Measurements from ENCODE around the gene MKS1.

MKS1 gene

DNA sequence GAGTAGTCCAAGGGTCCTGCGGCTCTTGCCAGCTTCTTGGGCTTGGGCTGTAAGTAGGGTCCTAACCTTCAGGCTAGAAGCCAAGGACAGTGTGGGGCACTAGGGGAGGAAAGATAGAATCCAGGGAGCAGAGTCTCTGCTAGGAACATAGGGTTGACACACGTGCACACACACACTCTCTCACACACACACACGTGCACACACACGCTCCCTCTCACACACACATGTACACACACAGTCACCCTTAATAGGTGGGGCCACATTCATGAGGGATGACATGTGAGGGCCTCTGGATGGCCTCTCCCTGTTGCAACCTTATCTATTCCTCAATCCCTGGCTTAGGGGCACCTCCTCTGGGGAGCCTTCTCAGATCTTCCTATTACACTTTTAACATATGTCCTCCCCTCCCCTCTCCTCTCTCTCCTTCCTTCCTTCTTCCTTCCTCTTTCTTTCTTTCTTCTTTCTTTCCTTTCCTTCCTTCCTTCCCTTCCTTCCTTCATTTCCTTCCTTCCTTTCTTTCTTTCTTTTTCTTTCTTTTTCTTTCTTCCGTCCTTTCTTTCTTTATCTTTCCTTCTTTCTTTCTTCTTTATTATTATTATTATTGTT, 23.4 kb downstream of the MKS1 start:
- no peak for DNase-seq

DNA sequence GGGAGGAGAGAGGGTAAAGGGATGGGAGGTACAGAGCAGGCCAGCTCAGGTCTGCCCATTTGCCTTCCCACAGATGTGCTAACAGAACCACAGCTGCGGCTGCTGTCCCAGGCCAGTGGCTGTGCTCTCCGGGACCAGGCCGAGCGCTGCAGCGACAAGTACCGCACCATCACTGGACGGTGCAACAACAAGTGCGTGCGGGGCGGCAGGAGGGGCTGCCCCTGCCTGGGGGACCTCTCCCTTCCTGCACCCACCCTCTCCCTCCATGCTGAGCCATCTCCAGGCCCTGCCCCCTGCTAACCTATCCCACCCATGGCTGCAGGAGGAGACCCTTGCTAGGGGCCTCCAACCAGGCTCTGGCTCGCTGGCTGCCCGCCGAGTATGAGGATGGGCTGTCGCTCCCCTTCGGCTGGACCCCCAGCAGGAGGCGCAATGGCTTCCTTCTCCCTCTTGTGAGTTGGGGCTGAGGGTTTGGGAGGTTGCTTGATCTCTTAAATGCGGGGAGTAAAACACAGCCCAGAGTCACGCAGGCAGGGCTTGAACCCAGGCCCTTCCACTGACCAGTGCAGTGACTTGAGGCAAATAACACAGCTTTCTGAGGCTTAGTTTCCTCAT, 25.3 kb downstream of the MKS1 start:
- DNase-seq, result no peak

DNA sequence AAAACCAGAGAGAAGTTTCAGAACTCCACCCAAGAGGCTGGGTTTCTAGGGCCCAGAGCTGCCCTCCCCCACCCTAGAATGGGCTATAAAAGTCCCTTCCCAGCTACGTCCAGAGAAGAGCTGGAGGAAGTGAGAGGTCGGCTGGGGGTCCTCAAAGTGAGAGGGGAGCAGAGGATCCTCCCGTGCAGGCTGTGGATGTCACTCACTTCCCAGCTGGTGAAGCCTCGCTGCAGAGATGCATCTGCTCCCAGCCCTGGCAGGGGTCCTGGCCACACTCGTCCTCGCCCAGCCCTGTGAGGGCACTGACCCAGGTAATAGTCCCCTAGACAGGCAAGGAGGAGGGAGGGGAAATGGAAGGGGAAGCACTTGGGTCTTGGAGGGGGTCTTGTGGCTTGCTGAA, 26.4 kb downstream of the MKS1 start, which contains the start of gene EPX:
TSS of gene EPX (plus strand) at position 115 of the 400 bp plus-strand sequence. CDS start at position 236, 121 bp downstream.
- no peak for DNase-seq

DNA sequence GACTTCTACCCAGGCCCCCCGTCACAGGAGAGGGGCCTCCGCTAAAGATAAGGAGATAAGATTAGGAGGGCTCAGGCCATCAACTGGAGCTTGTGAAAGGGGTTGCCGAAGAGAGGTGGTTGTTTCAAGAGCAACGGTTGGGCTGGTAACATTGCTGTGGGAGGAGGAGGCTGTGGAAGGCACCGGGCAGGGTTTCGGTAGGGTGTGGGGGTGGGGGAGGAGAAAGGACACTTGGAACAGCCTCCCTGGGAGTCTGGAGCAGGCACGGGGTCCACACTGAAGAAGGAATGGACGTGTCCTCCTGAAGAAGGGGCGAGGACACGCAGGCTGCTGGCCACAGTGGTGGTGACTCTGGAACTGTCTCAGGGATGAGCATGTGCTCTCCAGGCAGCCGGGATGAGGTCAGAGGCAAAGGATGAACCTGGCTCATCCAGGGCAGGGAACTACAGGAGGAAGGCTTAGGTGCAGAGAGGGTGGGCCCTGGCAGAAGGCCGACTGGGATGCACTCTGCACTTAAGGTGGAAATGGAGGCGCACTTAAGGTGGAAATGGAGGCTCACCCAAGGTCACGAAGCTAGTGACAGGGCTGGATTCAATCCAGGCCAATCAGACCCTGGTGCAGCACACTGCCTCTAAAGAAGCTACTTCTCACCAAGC, 27.7 kb downstream of the MKS1 start:
- DNase-seq, result no peak

DNA sequence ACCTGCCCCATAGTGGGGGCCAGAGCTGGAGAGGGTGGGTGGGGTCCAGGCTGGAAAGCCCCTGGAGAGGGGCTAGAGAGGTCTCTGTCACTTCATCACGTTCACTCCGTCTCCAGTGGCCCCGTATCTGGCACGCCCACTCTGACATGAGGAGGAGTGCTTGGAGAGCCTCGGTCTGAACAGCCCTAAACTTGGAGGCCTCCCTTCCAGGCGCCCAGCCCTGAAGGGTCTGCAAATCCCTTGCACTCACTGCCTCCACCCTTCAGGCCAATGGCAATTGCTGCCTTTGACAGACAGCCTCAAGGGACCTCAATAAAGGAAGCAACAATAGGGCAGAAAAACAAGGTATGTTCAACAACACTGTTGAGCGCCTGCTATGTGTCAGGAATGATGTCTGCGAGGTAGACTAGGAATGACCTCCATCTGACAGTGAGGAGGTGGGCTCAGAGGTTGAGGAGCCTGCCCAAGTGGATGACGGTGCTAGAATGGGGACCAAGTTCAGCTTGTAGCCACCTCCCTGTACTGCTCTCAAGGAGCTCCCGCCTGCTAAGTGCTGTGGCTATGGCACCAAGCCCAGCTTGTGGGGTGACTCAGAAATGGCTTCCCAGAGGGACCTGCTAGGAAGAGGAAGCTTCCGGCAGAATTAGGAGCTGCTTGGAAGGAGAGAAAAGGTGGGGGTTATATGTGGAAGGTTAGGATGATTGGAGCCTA, 29.5 kb downstream of the MKS1 start:
- DNase-seq, result peak; percentile 22

DNA sequence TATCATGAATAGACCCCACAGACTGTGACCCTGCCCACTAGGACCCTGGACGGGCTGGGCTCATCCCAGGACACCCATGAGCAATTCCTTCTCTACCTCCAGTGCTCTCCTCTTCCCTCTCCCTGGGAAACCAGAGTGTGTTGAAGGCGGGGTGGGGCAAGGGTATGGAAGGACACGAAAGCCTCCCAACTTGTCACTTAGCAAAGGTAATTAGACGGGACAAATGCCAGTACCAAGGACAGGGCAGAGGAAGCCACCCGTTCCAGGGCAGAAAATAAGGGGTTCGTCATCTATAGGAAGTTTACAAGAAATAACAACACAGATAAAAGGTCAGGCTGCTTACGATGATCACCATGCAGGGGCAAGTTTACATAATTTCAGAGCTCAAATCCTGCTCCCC, 31.4 kb downstream of the MKS1 start:
- DNase-seq, result no peak

DNA sequence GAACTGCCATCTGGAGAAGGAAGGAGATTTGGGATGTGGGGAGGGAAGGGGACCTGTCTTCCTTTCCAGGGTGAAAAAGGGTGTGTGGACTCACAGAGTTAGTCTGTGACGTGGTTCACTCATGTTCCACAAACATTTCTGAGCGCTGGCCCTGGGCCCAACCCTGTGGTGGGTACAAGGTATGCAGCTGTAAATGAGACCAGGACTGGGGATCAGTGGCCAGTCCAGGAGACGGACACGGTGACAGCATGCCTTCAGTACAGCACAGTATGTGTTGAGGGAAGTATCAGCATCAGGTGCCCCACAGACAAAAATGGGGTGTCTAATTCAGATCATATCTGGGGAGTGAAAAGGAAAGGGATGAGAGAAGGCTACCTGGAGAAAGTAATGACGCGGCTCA, 32.0 kb downstream of the MKS1 start:
- DNase-seq, result no peak

DNA sequence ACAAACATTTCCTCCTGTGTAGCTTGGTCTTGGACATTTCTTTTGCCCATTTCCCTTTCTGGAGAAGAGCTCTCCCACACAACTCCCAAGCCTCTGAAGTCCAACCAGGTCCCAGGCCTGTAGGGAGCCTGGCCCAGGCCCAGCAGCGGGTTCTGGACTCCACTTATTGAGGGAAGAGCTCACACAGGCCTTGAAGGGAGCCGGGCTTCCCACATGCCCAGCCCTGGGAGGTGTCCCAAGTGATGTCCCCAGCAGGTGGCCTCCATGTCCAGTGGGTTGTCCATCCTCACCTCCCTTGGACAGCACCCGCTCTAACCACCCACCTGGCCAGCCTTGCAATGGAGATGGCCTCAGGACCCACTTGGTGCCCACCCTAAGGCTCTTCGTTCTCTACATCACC, 32.5 kb downstream of the MKS1 start:
- DNase-seq, result no peak

DNA sequence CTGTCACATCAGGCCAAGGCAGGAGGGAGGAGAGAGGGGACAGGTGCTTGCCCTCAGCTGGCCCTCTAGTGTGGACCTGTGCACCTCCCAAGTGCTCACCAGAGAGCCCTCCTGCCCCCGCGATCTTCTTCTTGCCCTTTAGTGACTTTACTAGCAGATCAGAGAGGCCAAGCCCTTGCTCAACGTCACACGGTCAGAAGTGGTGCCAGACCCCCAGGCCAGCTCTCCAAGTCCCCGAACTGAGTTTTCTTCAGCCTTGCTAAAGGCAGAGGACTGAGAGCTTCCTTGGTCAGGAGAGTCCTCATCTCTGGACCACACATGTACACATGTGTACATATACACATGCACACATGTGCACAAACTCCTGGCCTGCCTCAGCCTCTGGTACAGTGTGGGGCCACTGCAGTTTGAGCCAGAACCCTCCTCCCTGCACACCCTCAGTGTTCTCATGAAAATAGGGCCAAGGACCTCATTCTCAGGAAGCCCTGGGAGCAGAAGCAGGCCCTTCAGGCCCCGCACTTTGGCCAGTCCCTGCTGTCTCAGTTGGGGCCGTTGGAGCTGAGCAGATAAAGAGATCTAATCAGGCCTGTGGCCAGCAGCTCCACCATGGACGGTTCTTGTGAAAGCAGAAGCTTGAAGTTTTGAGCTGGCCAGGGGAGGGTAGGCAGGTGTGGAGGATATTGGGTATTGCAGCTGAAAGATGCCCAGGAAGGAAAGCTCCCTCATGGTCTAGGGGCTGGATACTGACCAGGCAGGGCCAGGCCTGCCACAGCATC, 33.9 kb downstream of the MKS1 start:
- no peak for DNase-seq

DNA sequence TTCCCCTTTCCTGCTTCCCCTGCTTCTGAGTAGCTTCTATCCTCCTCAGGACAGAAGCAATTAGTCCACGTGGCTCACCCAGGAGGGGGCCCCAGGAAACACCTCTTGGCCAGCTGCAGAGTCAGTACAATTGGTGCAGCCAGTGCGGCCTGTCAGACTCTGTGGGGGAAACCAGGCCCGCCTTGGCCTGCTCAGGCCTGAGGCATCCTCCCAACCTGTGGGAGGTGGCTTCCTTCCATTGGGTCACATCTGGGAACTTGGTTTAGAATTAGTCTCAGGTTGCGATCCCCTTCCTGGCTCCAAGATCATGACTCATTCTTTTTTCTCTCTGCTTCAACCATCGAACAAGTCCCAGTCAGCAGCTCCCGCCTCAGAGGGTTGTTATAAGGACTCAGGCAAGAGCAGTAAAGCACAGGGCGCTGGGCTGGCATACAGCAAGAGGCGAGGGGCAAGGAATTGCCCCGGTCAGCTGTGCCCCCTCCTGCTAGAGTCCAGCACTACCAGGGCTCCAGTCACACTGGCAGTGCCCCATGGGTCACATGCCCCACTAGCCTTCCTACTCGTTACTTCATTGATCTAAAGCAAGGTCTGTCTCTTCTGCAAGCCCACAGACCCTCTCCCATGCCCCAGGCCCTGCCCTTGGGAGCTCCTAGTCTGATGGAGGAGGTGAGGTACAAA, 34.6 kb downstream of the MKS1 start:
- peak; percentile 10 for DNase-seq

DNA sequence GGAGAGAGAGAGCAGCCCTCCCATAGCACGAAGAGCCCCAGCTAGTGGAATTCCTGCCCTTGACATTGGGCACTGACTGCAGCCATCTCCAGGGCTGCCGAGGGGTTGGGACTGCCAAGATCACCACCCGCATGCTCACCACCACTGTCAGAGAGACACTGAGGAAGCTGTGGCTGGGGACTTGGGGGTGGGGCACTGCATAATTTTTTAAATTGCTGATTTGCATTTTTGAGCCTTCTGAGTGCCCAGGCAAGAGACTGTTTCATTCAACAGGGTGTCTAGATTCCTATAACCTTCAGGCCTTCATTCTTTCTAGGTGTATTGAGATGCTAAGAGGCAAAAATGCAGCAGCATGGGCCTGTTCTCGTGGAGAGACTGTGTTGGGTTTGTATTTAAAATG, 35.5 kb downstream of the MKS1 start:
- no peak for DNase-seq

DNA sequence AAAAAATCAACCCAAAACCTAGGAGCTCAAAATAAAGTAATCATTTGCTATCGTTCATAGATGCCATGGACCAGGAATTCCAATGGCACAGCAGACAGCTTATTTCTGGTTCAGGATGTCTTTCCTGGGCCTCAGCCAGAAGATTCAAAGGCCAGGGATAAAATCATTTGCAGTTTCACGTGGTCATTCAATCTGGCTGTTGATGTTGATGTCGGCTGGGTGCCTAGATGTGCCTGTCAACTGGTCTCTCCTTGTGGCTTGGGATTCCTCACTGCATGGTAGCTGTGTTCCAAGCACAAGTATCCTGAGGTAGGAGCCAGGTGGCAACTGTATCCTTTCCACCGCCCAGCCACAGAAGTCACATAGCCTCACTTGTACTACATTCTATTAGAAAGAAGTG, 37.3 kb downstream of the MKS1 start:
- no peak for DNase-seq

DNA sequence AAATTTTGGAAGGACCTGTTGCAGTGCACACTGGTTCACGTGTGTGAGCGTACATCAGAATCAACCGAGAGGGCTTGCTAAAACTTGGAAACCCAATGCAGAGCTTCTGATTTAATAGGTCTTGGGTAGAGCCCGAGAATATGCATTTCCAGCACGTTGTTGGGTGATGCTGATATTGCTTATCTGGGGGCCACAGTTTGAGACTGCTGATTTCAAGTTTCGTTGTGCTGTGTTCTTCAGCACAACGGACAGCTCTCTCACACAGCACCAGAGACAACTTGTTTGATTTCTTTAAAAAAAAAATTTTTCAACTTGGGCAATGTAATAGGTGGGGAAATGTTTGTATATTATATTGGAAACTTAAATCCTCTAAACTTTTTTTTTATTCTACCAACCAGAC, 42.9 kb downstream of the MKS1 start:
- no peak for DNase-seq

DNA sequence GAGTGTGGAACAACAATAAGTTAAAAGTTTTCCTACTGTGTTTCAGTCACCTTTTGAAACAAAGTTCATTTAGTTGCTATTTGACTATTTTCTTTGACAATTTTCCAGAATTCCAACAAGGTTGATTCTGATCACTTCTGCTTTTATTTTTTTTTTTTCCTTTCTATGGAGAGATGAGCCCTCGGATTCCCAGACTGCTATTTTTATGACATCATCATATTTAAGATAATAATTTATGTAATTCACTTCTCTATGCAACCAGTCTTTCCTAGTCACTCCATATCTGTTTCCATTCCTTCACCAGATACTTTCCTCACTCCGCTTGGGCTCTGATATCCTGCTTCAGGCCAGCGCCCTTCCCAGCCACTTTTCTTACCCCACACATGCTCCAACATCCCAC, 44.2 kb downstream of the MKS1 start:
- DNase-seq, result no peak

DNA sequence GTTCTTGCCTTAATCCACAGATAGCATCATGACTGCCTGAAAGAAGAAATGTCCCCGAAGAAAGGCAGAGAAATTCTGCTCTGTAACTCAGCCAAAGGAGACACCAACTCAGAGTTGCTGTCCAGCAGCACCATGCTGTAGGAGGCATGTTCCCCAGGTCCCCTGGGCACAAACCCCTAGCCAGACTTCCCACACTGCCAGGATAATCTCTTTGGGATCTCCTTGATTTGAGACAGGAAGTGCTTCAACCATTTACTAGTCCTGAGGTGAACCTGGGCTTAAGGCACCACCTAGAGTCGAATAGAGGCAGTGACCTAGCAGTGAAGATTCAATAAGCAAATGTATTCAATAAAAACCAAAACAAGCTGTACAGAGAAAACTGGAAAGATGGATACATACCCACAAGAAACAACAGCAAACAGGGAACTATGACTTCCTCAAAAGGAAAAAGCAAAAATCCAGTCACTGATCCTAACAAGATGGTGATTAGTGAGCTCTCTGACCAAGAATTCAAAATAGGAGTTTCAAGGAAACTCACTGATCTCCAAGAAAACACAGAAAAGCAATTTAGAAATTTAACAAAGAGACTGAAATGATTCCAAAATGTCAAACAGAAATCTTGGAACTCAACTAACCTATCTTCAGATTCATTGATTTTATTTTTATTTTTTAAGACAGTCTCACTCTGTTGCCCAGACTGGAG, 46.5 kb downstream of the MKS1 start:
- DNase-seq, result peak; percentile 81

DNA sequence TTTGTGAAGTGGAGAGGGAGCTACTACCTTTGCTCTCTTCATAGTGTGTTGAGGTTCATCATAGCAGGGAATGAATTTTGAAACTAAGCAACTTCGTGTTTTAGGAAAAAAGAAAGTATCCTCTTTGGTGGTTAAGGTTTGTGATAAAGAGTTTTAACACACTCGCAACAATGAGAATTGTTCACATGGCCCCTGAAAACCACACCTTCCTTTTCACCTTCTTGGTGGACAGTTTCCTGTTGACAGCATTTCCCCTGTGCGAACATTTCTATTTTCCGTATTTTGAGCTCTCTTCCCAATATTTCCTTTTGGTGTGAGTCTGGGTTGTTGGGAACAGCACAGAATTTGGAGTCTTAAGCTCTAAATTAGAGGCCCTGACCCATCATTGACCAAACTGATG, 48.4 kb downstream of the MKS1 start:
- DNase-seq, result no peak

DNA sequence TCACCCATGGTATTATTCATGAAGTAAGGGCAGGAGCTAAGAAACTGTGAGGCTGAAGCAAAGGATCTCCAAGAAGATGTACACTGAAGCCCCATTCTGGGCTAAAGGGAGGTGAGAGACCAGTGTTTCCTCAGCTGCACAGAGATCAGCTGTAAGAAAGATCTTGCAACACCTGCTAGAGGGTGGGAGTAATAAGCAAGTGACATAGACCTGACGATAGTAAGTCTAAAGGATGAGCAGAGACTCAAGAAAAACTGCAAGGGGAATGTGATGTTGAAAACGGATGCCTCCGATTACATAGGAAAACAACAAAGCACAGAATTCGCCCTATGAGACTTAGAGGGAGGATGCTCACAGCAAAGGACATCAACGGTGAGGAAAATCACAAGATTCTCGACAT, 52.4 kb downstream of the MKS1 start, which contains the start of gene OR4D2:
TSS of gene OR4D2 (plus strand) at position 301 of the 400 bp plus-strand sequence. CDS start 2,674 bp downstream, outside the sequence.
- DNase-seq, result no peak

DNA sequence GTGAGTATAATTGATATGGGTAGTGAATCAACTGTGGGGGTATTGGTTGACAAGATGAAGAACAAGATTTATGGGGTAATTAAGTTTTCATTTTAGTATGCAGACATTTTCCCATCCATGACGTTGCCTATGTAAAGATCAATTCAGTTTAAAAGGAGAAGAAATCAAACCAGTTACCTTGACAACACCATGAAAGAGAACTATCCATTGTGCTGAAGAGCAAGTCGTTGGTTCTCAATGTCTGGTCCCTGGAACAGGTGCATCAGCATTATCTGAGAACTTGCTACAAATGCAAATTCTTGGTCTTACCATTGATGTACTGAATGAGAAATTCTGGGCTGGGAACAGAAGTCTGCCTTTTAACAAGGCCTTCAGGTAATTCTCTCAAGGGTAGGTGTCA, 53.1 kb downstream of the MKS1 start:
- no peak for DNase-seq

DNA sequence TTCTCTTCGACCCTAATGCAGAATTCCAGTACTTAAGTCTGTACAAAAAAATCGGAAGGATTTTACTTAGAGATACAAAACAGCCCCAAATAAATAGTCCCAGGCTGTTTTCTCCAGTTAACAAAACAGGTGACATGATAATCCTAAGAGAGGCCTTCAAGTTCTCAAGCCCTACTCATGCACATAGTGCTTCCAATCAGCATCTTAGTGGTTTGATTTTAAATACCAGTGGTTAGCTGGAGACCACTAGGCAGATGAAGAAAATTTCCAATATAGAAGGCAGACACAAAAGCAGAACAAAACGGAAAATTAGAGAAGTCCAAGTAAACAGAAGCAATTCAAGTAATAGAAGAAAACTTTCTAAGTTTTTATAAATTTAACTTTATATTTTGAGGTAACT, 57.5 kb downstream of the MKS1 start:
- no peak for DNase-seq

DNA sequence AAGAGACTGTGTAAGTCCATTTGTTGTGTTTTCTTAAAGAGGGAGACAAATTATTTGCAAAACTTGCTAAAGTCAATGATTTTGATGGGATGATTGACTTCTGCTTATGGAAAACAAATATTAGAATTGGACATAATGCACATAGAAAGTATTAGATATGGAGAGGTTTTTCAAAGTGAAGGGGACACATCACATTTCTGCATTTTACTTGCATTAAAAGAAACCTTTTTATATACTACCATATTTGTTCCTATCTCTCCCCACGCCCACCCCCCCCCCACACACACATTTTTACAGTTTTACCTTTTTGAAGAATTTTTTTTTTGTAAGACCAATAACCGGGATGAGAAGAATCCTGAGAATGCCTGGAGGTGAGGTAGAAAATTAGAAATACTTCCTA, 60.9 kb downstream of the MKS1 start:
- DNase-seq, result no peak

Data from DMS53 (cell line).